ENCODE measurements around the gene COX4I2. TPM values are rescaled to one million over a fixed set of nuclear protein-coding genes. Genes with fewer than 3 reads are reported as not detected.

The COX4I2 gene
- total RNA-seq, 1 experiment from 2014 or later = not detected

DNA sequence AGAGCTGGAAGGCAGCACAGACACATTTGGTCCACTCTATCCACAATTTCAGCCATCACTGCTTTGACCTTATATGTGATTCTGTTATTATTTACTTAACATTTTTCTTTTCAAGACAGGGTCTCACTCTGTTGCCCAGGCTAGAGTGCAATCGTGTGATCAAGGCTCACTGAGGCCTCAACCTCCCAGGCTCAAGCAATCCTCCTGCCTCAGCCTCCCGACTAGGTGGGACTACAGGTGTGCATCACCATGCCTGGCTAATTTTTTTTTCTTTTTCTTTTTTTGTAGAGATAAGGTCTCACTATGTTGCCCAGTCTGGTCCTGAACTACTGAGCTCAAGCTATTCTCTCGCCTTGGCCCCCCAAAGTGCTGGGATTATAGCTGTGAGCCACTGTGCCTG is 44.6 kb downstream of the COX4I2 start:
- no peaks in the 10 kb centered on the region for H3K27me3 ChIP-seq
- H3K4me3 ChIP-seq = no peak overlapping the region
- H3K9me3 ChIP-seq (replicated peaks) = no peaks in the 10 kb centered on the region
- H3K4me1 ChIP-seq = peaks cover 59% of the 10 kb centered on the region
- no peak overlapping the region for H3K27ac ChIP-seq
- no peak for DNase-seq
- H3K36me3 ChIP-seq = peaks cover 5% of the 10 kb centered on the region; the same call in 1 of the 2 replicates

DNA sequence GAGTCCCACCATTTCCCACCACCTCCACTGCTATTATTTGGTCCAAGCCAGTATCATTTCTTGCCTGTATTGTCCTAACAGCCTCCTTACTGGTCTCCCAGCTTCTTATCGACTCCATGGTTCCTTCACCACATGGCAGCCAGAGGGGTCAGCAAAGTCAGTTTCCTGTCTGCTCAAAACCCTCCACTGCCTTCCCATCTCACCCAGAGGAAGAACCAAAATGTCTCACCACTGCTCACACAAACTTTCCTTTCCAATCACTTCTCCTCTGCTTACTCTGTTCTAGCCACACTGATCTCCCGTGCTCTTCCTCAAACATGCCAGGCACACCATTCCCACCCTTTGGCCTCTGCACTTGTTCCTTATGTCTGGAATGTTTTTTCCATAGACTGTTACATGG is 45.2 kb downstream of the COX4I2 start:
- peaks cover 7% of the 10 kb centered on the region; the same call in 1 of the 2 replicates for H3K36me3 ChIP-seq
- H3K27ac ChIP-seq = no peak overlapping the region
- no peak overlapping the region for H3K4me3 ChIP-seq

DNA sequence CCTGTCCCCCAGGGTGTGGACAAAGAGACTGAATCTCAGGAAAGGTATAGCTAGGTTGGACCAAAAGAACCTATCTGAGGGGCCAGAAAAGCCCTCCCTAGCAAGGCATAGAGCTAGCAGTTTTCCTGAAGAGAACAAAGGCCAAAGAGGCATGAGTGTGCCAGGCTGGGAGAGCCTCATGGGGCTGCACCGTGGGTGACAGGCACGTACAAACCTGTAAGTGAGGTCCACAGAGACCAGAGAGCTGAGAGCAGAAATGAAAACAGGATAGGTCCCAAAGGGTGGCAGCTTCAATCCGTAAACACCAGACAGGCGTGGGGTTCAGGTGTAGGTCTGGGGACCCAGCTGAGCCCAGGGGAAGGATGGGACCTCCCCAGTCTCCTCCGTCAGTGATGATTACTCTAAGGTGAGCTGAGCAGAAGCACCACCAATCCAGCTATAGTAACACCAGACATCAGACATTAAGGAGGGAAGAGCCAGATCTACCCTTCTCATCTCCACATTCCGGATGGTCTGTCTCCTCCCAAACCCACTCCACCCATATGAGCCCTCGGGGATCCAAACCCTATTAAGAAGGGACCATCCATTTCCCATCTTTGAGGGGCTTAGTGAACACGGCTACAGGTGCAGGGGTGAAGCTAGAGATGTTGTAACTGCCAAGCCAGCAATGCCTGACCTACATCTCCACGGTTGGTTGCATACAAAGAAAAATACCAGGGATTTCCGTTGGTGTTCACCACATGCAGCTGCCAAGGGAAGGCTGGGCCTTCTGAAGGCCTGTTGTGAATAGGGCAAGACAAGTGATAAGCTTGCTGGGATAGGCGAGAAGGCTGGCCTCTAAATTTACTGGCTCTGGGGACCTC is 46.7 kb downstream of the COX4I2 start:
- DNase-seq = peak; percentile 64 to 70

More for the DNA sequence above, 45.2 kb downstream of the COX4I2 start:
- no peaks in the 10 kb centered on the region for H3K27me3 ChIP-seq
- H3K4me1 ChIP-seq = peaks cover 53% of the 10 kb centered on the region
- DNase-seq = no peak
- H3K9me3 ChIP-seq (replicated peaks) = no peaks in the 10 kb centered on the region

DNA sequence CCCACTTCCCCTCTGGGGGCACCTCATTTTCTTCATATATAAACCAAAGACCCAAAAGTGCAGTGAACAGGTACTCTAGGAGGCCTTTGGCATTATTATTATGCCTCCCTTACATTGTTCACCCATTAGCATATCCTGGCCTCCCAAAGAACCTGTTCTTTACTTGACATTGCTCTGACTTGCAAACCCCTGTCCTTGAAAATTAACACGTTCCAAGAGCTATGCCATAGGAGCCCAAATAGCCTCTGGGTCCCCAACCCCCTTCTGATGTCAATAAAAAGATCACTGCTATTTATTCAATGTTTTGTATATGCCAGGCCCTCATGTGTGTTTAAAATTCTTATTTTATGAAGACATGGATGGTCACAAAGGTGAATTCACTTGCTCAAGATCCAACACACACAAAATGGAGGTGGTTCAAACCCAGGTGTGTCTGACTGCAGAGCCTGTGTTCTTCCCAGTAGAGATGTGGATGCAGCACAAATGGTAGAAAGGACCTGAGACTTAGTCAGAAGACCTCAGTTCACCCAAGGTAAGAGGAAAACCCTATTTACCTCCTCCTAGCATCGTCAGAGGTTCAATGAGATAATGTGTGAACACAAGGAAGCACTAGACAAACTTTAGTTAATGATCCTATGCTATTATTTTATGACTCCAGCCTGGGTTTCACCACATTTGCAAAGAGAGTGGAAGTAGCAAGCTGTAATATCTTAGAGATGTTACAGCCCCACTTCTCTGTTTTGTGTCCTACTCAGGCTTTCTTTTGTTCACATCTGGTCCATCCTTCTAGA is 48.3 kb downstream of the COX4I2 start:
- no peak for DNase-seq

More for the DNA sequence above, 46.7 kb downstream of the COX4I2 start:
- H3K27ac ChIP-seq = peak overlapping the region; percentile 71
- H3K4me3 ChIP-seq = no peak overlapping the region
- peaks cover 8% of the 10 kb centered on the region; the same call in 1 of the 2 replicates for H3K36me3 ChIP-seq
- H3K27me3 ChIP-seq = no peaks in the 10 kb centered on the region
- H3K9me3 ChIP-seq (replicated peaks) = no peaks in the 10 kb centered on the region
- peaks cover 39% of the 10 kb centered on the region for H3K4me1 ChIP-seq

DNA sequence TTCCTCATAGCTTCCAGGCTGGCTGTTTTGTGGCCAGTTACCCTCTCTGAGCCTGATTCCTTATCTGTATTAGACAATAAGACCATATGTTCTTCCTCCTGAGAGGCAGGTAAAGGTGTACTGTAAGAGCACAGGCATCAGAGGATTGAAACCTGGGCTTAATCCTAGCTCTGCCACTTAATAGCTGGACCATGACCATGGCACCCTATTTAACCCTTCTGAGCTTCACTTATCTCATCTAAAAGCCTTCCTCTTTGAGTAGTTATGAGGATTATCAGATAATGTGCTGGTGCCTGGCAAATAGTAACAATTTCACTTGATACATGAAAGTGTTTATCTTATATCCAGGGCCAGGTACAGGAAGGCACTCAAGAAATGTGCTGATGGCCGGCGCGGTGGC is 50.1 kb downstream of the COX4I2 start:
- no peaks in the 10 kb centered on the region for H3K27me3 ChIP-seq
- H3K9me3 ChIP-seq (replicated peaks) = no peaks in the 10 kb centered on the region
- H3K27ac ChIP-seq = no peak overlapping the region
- H3K36me3 ChIP-seq = peaks cover 13% of the 10 kb centered on the region
- peaks cover 40% of the 10 kb centered on the region for H3K4me1 ChIP-seq
- DNase-seq = no peak
- no peak overlapping the region for H3K4me3 ChIP-seq

More for the DNA sequence above, 48.3 kb downstream of the COX4I2 start:
- no peaks in the 10 kb centered on the region for H3K27me3 ChIP-seq
- H3K4me3 ChIP-seq = no peak overlapping the region; the same call in 1 of the 2 replicates
- H3K4me1 ChIP-seq = peaks cover 23% of the 10 kb centered on the region
- peaks cover 10% of the 10 kb centered on the region for H3K36me3 ChIP-seq
- H3K27ac ChIP-seq = peak overlapping the region; percentile 71
- H3K9me3 ChIP-seq (replicated peaks) = no peaks in the 10 kb centered on the region

DNA sequence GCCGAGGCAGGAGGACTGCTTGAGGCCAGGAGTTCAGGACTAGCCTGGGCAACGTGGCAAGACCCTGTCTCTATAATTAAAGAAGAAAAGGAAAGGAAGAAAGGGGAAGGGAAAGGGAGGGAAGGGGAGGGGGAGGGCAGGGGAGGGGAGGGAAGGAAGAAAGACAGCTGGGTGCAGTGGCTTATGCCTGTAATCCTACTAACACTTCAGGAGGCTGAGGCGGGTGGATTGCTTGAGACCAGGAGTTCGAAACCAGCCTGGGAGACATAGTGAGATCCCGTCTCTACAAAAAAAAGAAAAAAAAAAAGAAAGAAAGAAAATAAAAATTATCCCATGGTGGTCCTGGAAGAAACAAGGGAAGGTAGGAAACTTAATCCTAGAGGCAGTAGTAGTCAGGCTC is 51.4 kb downstream of the COX4I2 start:
- DNase-seq = no peak
- H3K27ac ChIP-seq = no peak overlapping the region
- peaks cover 51% of the 10 kb centered on the region for H3K4me1 ChIP-seq
- H3K36me3 ChIP-seq = peaks cover 13% of the 10 kb centered on the region
- no peaks in the 10 kb centered on the region for H3K27me3 ChIP-seq
- no peak overlapping the region for H3K4me3 ChIP-seq
- H3K9me3 ChIP-seq (replicated peaks) = no peaks in the 10 kb centered on the region

DNA sequence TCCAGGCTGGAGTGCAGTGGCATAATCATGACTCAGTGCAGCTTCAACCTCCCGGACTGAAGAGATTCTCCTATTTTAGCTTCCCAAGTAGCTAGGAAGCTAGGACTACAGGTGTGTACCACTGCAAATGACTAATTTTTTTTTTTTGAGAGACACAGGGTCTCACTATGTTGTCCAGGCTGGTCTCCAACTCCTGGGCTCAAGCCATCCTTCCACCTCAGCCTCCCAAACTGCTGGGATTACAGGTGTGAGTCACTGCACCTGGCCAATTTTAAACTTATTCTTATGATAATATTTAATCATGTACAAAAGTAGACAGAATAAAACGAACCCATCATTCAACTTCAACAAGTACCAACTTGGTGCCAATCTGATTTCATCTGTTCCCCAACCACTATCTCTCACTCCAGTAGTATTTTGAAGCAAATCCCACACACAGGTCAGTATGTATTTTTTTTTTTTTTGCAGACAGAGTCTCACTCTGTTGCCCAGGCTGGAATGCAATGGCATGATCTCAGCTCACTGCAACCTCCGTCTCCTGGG is 52.5 kb downstream of the COX4I2 start:
- no peak for DNase-seq
- no peaks in the 10 kb centered on the region for H3K9me3 ChIP-seq (replicated peaks)
- no peak overlapping the region for H3K27ac ChIP-seq
- no peaks in the 10 kb centered on the region for H3K27me3 ChIP-seq
- no peak overlapping the region for H3K4me3 ChIP-seq
- peaks cover 13% of the 10 kb centered on the region for H3K36me3 ChIP-seq
- peaks cover 52% of the 10 kb centered on the region for H3K4me1 ChIP-seq

DNA sequence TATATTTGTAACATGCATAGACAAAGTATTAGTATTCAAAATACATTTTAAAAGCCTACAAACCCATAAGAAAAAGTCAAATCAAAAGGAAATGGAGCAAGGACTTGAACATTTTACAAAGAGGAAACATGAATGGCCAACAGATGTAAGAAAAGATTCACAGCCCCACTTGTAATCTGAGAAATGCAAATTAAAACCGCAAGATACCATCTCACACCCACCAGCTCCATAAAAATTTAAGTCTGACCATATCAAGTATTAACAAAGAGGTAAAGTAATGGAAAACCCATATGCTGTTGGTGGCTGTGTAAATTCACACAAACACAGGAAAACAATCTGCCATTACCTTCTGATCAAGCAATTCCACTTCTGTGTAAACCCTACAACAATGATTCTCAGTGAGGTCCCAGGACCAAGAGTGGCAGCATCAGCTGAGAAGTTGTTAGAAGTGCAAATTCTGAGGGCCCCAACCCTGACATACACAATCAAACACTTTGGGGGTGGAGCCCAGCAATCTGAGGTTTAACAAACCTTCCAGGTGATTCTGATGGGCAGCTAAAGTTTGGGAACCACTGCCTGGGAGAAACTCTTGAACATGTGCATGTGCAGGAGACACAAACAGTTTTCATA is 54.0 kb downstream of the COX4I2 start:
- Histone ChIP-seq H3K27me3 (no peaks in the 10 kb centered on the region), H3K4me3 (no peak overlapping the region), H3K36me3 (peaks cover 11% of the 10 kb centered on the region), H3K27ac (peak overlapping the region; percentile 23), H3K4me1 (peaks cover 46% of the 10 kb centered on the region), H3K9me3 (replicated peaks) (no peaks in the 10 kb centered on the region)
- DNase-seq = peak; percentile 63 to 81

DNA sequence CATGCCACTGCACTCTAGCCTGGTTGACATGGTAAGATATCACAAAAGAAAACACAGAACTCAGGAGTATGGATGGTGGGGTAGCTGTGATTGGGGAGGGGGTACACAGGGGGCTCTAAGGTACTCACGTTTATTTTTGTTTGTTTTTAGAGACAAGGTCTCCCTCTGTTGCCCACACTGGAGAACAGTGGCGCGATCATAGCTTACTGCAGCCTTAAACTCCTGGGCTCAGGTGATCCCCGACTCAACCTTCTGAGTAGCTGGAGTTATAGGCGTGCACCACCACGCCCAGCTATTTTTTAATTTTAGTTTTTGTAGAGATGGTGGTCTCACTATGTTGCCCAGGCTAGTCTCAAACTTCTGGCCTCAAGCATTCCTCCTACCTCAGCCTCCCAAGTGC is 55.7 kb downstream of the COX4I2 start:
- Histone ChIP-seq H3K4me1 (peaks cover 53% of the 10 kb centered on the region), H3K27me3 (no peaks in the 10 kb centered on the region), H3K4me3 (no peak overlapping the region), H3K36me3 (peaks cover 4% of the 10 kb centered on the region), H3K27ac (no peak overlapping the region), H3K9me3 (replicated peaks) (no peaks in the 10 kb centered on the region)
- DNase-seq = no peak

DNA sequence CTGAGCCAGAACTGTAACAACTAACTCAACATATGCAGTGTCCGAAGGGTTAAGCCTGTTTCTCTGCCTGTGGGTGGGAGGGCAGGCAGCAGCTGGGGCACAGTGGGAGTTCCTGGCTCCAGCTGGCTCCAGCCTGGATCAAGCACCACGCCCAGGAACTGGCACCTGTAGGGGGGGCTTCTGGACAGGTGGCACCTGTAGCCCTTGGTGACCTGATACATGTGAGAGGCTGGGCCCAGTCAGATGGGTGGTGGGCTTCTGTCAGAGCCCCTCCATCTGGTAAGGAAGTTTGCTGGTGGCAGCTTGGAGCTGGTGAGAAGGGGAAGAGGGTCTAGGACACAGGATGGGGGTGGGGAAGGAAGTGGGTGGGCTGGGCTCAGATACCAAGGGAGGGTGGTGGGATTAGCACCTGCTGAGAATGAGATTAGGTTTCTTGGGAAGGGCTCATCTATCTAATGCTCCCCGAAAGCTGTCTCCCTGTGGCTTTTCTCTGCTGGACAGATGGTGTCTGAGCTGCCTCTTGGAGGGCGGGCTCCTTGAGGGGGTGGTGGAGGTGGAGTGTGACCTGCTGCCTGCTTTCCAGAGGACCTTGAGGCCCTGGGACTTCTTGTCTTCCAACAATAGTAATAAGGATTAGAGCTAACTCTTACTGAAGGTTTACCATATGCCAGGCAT is 56.4 kb downstream of the COX4I2 start:
- Histone ChIP-seq H3K27ac (no peak overlapping the region), H3K27me3 (no peaks in the 10 kb centered on the region), H3K9me3 (replicated peaks) (no peaks in the 10 kb centered on the region), H3K4me1 (peaks cover 59% of the 10 kb centered on the region), H3K4me3 (no peak overlapping the region), H3K36me3 (peaks cover 4% of the 10 kb centered on the region)
- DNase-seq = peak; percentile 90 to 95

Other genes with a start within 250 kb of the COX4I2 start
- not detected in 2 replicates for gene DEFB119, start 247.3 kb upstream of the COX4I2 start, total RNA-seq (2014; rRNA removed; shearing (Covaris generic))
- not detected in 2 replicates for gene DEFB121, start 231.7 kb upstream of the COX4I2 start, total RNA-seq (2014; rRNA removed; shearing (Covaris generic))
- not detected in 2 replicates for gene DEFB123, start 197.3 kb upstream of the COX4I2 start, total RNA-seq (2014; rRNA removed; shearing (Covaris generic))
- not detected in 2 replicates for gene DEFB124, start 162.8 kb upstream of the COX4I2 start, total RNA-seq (2014; rRNA removed; shearing (Covaris generic))
- gene REM1, start 162.6 kb upstream of the COX4I2 start, total RNA-seq (2014; rRNA removed; shearing (Covaris generic)) = not detected in 2 replicates
- 101 and 105 TPM in 2 replicates for gene HM13, start 123.5 kb upstream of the COX4I2 start, total RNA-seq (2014; rRNA removed; shearing (Covaris generic))
- 71.6 and 73.9 TPM in 2 replicates for gene ID1, start 32.6 kb upstream of the COX4I2 start, total RNA-seq (2014; rRNA removed; shearing (Covaris generic))
- 33.1 and 33.4 TPM in 2 replicates for gene BCL2L1, start 85.0 kb downstream of the COX4I2 start, total RNA-seq (2014; rRNA removed; shearing (Covaris generic))
- gene TPX2, start 101.4 kb downstream of the COX4I2 start, total RNA-seq (2014; rRNA removed; shearing (Covaris generic)) = 237 and 240 TPM in 2 replicates
- 3.1 and 3.5 TPM in 2 replicates for gene MYLK2, start 181.4 kb downstream of the COX4I2 start, total RNA-seq (2014; rRNA removed; shearing (Covaris generic))
- 55.5 and 69.0 TPM in 2 replicates for gene FOXS1, start 207.7 kb downstream of the COX4I2 start, total RNA-seq (2014; rRNA removed; shearing (Covaris generic))
- 2.5 and 2.9 TPM in 2 replicates for gene DUSP15, start 232.6 kb downstream of the COX4I2 start, total RNA-seq (2014; rRNA removed; shearing (Covaris generic))
- gene TTLL9, start 232.7 kb downstream of the COX4I2 start, total RNA-seq (2014; rRNA removed; shearing (Covaris generic)) = 0.05 TPM in 1 of 2 replicates, not detected in the other

Measured in SJCRH30 (cell line).